Breast epithelium (tissue), 3 donors: ENCODE results near the gene RNASEH1.

Experiments
- CTCF ChIP-seq, 3 donors: fragments of 450-650 bp; IDR thresholded peaks; one replicate each; pipeline ENCODE4 v1.5.1; 2016 to 2017; ENCODE audit warnings: antibody characterized with exemption in 3 of 3, mild to moderate bottlenecking in 3 of 3, moderate library complexity in 3 of 3
- POLR2A ChIP-seq: fragments of 450-650 bp; IDR thresholded peaks from one replicate; pipeline ENCODE4 v1.6.1; 2016; ENCODE audit warnings: antibody characterized with exemption, mild to moderate bottlenecking, moderate library complexity

GRCh38 chr2:3581367-3582262 is 23.5 kb upstream of the RNASEH1 start:
- no peak for TF ChIP-seq CTCF (IDR thresholded peaks at IDR 0.05)
- TF ChIP-seq POLR2A, result no peak
